Measurements from ENCODE around the gene DSEL.

DNA sequence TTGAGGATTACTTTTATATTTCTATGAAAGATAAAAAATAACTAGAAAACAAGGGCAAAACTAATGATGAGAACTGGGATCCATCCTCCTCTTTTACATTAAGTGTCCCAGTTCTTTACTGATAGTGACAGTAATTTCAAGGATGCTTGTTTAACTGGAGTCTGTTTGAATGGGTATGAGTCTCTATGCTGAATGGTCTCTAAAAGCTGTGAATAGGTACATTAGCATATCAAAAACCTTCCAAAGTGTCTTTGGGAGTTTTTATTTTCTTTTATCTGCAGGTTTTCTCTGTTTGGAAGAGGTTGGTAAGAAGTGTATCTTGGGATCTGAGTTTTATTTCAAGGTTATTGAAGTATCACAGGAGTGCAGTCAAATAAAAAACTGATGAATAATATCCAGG lies 30.0 kb downstream of the DSEL start:
- TF ChIP-seq, protein P1, sequence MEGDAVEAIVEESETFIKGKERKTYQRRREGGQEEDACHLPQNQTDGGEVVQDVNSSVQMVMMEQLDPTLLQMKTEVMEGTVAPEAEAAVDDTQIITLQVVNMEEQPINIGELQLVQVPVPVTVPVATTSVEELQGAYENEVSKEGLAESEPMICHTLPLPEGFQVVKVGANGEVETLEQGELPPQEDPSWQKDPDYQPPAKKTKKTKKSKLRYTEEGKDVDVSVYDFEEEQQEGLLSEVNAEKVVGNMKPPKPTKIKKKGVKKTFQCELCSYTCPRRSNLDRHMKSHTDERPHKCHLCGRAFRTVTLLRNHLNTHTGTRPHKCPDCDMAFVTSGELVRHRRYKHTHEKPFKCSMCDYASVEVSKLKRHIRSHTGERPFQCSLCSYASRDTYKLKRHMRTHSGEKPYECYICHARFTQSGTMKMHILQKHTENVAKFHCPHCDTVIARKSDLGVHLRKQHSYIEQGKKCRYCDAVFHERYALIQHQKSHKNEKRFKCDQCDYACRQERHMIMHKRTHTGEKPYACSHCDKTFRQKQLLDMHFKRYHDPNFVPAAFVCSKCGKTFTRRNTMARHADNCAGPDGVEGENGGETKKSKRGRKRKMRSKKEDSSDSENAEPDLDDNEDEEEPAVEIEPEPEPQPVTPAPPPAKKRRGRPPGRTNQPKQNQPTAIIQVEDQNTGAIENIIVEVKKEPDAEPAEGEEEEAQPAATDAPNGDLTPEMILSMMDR (conservative IDR thresholded peaks at IDR 0.05) = no peak
- TF ChIP-seq ZFX (IDR thresholded peaks at IDR 0.05) = no peak
